Measurements from ENCODE around the gene ZNF621.
"Not testable (repeated sequence)": the region's sequence is repeated elsewhere in the genome, so short reads cannot be mapped to it uniquely, and the experiment has no call there.

The ZNF621 gene

GRCh38 chr3:40534283-40534682 lies 9.5 kb downstream of the ZNF621 start:
- DNase-seq (ENCODE audit: low spot score), result no peak

GRCh38 chr3:40546816-40547215 lies 22.1 kb downstream of the ZNF621 start:
- DNase-seq (ENCODE audit: low spot score), result peak; percentile 41

GRCh38 chr3:40550167-40550566 lies 25.4 kb downstream of the ZNF621 start:
- no peak for DNase-seq (ENCODE audit: low spot score)

GRCh38 chr3:40557575-40558161 lies 32.9 kb downstream of the ZNF621 start:
- peak; percentile 62 for DNase-seq (ENCODE audit: low spot score)

GRCh38 chr3:40562482-40562881 lies 37.7 kb downstream of the ZNF621 start:
- not testable (repeated sequence) for DNase-seq (ENCODE audit: low spot score)

GRCh38 chr3:40565629-40566028 lies 40.9 kb downstream of the ZNF621 start:
- DNase-seq (ENCODE audit: low spot score), result not testable (repeated sequence)

- DNase-seq (ENCODE audit: low spot score), result no peak
Observed at GRCh38 chr3:40566694-40567093, 41.9 kb downstream of the ZNF621 start.

GRCh38 chr3:40572588-40572987 lies 47.8 kb downstream of the ZNF621 start:
- DNase-seq (ENCODE audit: low spot score), result no peak

GRCh38 chr3:40574050-40574449 lies 49.3 kb downstream of the ZNF621 start:
- DNase-seq (ENCODE audit: low spot score), result no peak

- no peak for DNase-seq (ENCODE audit: low spot score)
Observed at GRCh38 chr3:40574661-40575060, 49.9 kb downstream of the ZNF621 start.

GRCh38 chr3:40576396-40576795 lies 51.6 kb downstream of the ZNF621 start:
- DNase-seq (ENCODE audit: low spot score), result no peak

GRCh38 chr3:40580494-40581091 lies 55.8 kb downstream of the ZNF621 start:
- DNase-seq (ENCODE audit: low spot score), result peak; percentile 66

GRCh38 chr3:40581166-40581565 lies 56.4 kb downstream of the ZNF621 start:
- no peak for DNase-seq (ENCODE audit: low spot score)

GRCh38 chr3:40582401-40583027 lies 57.8 kb downstream of the ZNF621 start:
- no peak for DNase-seq (ENCODE audit: low spot score)

- no peak for DNase-seq (ENCODE audit: low spot score)
Observed at GRCh38 chr3:40583691-40584090, 58.9 kb downstream of the ZNF621 start.

- DNase-seq (ENCODE audit: low spot score), result peak; percentile 74
Observed at GRCh38 chr3:40584625-40585189, 59.9 kb downstream of the ZNF621 start.

GRCh38 chr3:40585381-40586016 lies 60.7 kb downstream of the ZNF621 start:
- DNase-seq (ENCODE audit: low spot score), result no peak

GRCh38 chr3:40586901-40587300 lies 62.1 kb downstream of the ZNF621 start:
- no peak for DNase-seq (ENCODE audit: low spot score)

GRCh38 chr3:40588406-40588805 lies 63.6 kb downstream of the ZNF621 start:
- peak; percentile 25 for DNase-seq (ENCODE audit: low spot score)
